Measurements from ENCODE around the gene UBE2D4. TPM values are rescaled to one million over a fixed set of nuclear protein-coding genes. Genes with fewer than 3 reads are reported as not detected.

UBE2D4 gene
- 11.3 and 11.7 TPM in 2 replicates for total RNA-seq
- 19.8 and 27.1 TPM in 2 replicates for polyA plus RNA-seq
- 16.2 and 16.8 TPM in 2 replicates for polyA plus RNA-seq (2011; cell fraction: cytosol; rRNA removed)
- polyA plus RNA-seq (2011; cell fraction: nucleus; rRNA removed), result 7.7 and 8.8 TPM in 2 replicates
- polyA plus RNA-seq (2012), result 8.6 and 15.3 TPM in 2 replicates
- 21.6 and 31.5 TPM in 2 replicates for polyA minus RNA-seq
- 16.7 TPM for polyA minus RNA-seq (2011; cell fraction: cytosol; rRNA and poly(A)+ RNA removed)
- 4.5 and 7.1 TPM in 2 replicates for polyA minus RNA-seq (2011; cell fraction: nucleus; rRNA and poly(A)+ RNA removed)
- Bru-seq, nascent RNA, result percentile 43 among the genes with signal in this experiment
- BruChase-seq, experiment 1, labeled RNA remaining after a 6-hour chase, result percentile 45 among the genes with signal in this experiment
- percentile 44 among the genes with signal in this experiment for BruChase-seq, experiment 2, labeled RNA remaining after a 2-hour chase
- long read RNA-seq, transcript UBE2D4-201 (7 exons, 3,974 nt), result major isoform, 14 of 32 reads
- long read RNA-seq, transcript UBE2D4-206 (5 exons, 783 nt), result minor isoform, 5 of 32 reads
- long read RNA-seq, partial matches to known transcripts, result 2 of 32 reads
- long read RNA-seq, other reads (novel, unspliced or antisense), result 7 of 32 reads

GRCh38 chr7:43925984-43926797 lies at the start of gene UBE2D4:
TSS of gene UBE2D4 (plus strand) at chr7:43926436. CDS start at chr7:43926533, 97 bp downstream.
- H3K9me3 ChIP-seq (replicated peaks; ENCODE audit: control insufficient read depth, insufficient read depth, low read length), result no peaks in the 10 kb centered on the region
- peak within 1 kb of the TSS; percentile 97 for H2AFZ ChIP-seq (ENCODE audit: low read depth, low read length)
- DNase-seq (ENCODE audit: low read depth, low spot score), result peak; percentile 82
- no peaks in the 10 kb centered on the region for H3K79me2 ChIP-seq (ENCODE audit: control insufficient read depth, insufficient read depth, low read length)
- CTCF ChIA-PET, result no interaction called here
- H3K9ac ChIP-seq (replicated peaks; ENCODE audit: extremely low read depth, insufficient read depth, low read length), result peak within 1 kb of the TSS; percentile 62
- H3K4me3 ChIP-seq (replicated peaks in 1 of 3; ENCODE audit: insufficient read depth in 1 of 3, low read depth in 1 of 3, low read length in 3 of 3), result peak within 1 kb of the TSS; percentile 17 to 70 (median 46)
- H4K20me1 ChIP-seq (replicated peaks; ENCODE audit: control insufficient read depth, extremely low read depth, insufficient read depth, low read length), result no peaks in the 10 kb centered on the region
- H3K27me3 ChIP-seq (ENCODE audit: control insufficient read depth in 2 of 2, insufficient read depth in 2 of 2, low read length in 2 of 2), result no peaks in the 10 kb centered on the region
- POLR2A ChIA-PET, result no interaction called here
- TF ChIP-seq POLR2AphosphoS5 (IDR thresholded peaks at IDR 0.05; ENCODE audit: insufficient read depth, low read depth, low read length), result peak; percentile 47
- no peak for TF ChIP-seq EZH2 (IDR thresholded peaks at IDR 0.05; ENCODE audit: borderline replicate concordance, low read depth, low read length, severe bottlenecking)
- TF ChIP-seq FOS (IDR thresholded peaks at IDR 0.05; ENCODE audit: borderline replicate concordance, insufficient read depth, low read length), result no peak
- TF ChIP-seq GATA2 (IDR thresholded peaks at IDR 0.05; ENCODE audit: insufficient read depth, insufficient read length, low read depth, low read length), result no peak
- peak; percentile 81 for TF ChIP-seq POLR2A (IDR thresholded peaks at IDR 0.05; ENCODE audit: low read depth, low read length)
- TF ChIP-seq MYC (IDR thresholded peaks at IDR 0.05; ENCODE audit: low read depth, low read length), result no peak
- dilution Hi-C loops (cut with MboI; ENCODE audit: extremely low pct_ligation_motif_present, low sequenced_read_pairs), result no loop called here
- peak; percentile 74 for FAIRE-seq
- intact Hi-C loops (cut with micrococcal nuclease), result loop anchor here (1.0 kb wide), 2 partner anchors 20 to 47 kb away; partner anchors contain the start of gene URGCP
- no peaks in the 10 kb centered on the region for H3K36me3 ChIP-seq (ENCODE audit: control insufficient read depth in 2 of 2, extremely low read depth in 1 of 2, insufficient read depth in 2 of 2, low read length in 2 of 2)
- peak within 1 kb of the TSS; percentile 76 for H3K4me2 ChIP-seq (ENCODE audit: insufficient read depth, low read length)
- H3K4me1 ChIP-seq (ENCODE audit: control insufficient read depth, extremely low read depth, insufficient read depth, low read length), result peaks cover 3% of the 10 kb centered on the region
- no peaks in the 10 kb centered on the region for H3K9me1 ChIP-seq (replicated peaks; ENCODE audit: control insufficient read depth, extremely low read depth, insufficient read depth, low read length)
- H3K27ac ChIP-seq (ENCODE audit: insufficient read depth, low read depth, low read length), result peak within 1 kb of the TSS; percentile 1
- TSS peak; percentile 64 for BruUV-seq (replicated peaks)

Measured in endothelial cell of umbilical vein (primary cell).